ENCODE measurements around the gene CAMK2A.

CAMK2A gene

GRCh38 chr5:150227606-150228273 lies 61.8 kb downstream of the CAMK2A start:
- no peak for DNase-seq

GRCh38 chr5:150227036-150227435 lies 62.5 kb downstream of the CAMK2A start:
- no peak for DNase-seq

- DNase-seq, result no peak
These were observed 65.0 kb downstream of the CAMK2A start for GRCh38 chr5:150224483-150225027.

GRCh38 chr5:150223474-150223873 lies 66.1 kb downstream of the CAMK2A start:
- DNase-seq, result no peak

GRCh38 chr5:150222906-150223305 lies 66.7 kb downstream of the CAMK2A start:
- no peak for DNase-seq

- DNase-seq, result no peak
These were observed 68.1 kb downstream of the CAMK2A start for GRCh38 chr5:150221471-150221870.

GRCh38 chr5:150219861-150220260 lies 69.7 kb downstream of the CAMK2A start:
- DNase-seq, result no peak

- no peak for DNase-seq
These were observed 70.4 kb downstream of the CAMK2A start for GRCh38 chr5:150219142-150219541.

GRCh38 chr5:150218693-150219035 lies 70.9 kb downstream of the CAMK2A start:
- no peak for DNase-seq

- DNase-seq, result peak; percentile 2
These were observed 71.5 kb downstream of the CAMK2A start for GRCh38 chr5:150217873-150218692.

GRCh38 chr5:150217038-150217437 lies 72.5 kb downstream of the CAMK2A start:
- no peak for DNase-seq

- no peak for DNase-seq
These were observed 73.3 kb downstream of the CAMK2A start for GRCh38 chr5:150215979-150216944.

GRCh38 chr5:150214289-150214688 lies 75.3 kb downstream of the CAMK2A start:
- no peak for DNase-seq

GRCh38 chr5:150213530-150213929 lies 76.0 kb downstream of the CAMK2A start:
- no peak for DNase-seq

GRCh38 chr5:150211156-150212030 lies 78.2 kb downstream of the CAMK2A start:
- DNase-seq, result no peak

GRCh38 chr5:150210644-150211043 lies 78.9 kb downstream of the CAMK2A start:
- DNase-seq, result no peak

- DNase-seq, result no peak
These were observed 80.4 kb downstream of the CAMK2A start for GRCh38 chr5:150209099-150209635.

- no peak for DNase-seq
These were observed 81.1 kb downstream of the CAMK2A start for GRCh38 chr5:150208187-150209098.

- DNase-seq, result no peak
These were observed 82.8 kb downstream of the CAMK2A start for GRCh38 chr5:150206779-150207115.

GRCh38 chr5:150206098-150206778 lies 83.3 kb downstream of the CAMK2A start:
- DNase-seq, result no peak

Data from DMS79 treated with DMSO at 0.1 percent for 48 hours (cell line).